Measurements from ENCODE around the gene MROH9. TPM values are rescaled to one million over a fixed set of nuclear protein-coding genes. Genes with fewer than 3 reads are reported as not detected.
"Not testable (repeated sequence)": the region's sequence is repeated elsewhere in the genome, so short reads cannot be mapped to it uniquely, and the experiment has no call there.

The MROH9 gene
- total RNA-seq, 1 donor from 2014 or later: not detected

GRCh38 chr1:170893655-170894297 is 41.6 kb upstream of the MROH9 start:
- H3K4me1 Mint-ChIP-seq (ENCODE audit: low read depth): peaks cover 44% of the 10 kb centered on the region
- no peaks in the 10 kb centered on the region for H3K36me3 Mint-ChIP-seq (ENCODE audit: low read depth)
- no peak overlapping the region for H3K27ac Mint-ChIP-seq (ENCODE audit: unreplicated experiment)
- H3K4me3 Mint-ChIP-seq (ENCODE audit: unreplicated experiment): no peak overlapping the region
- H3K27me3 Mint-ChIP-seq (ENCODE audit: low read depth): no peaks in the 10 kb centered on the region
- no peak for TF ChIP-seq CTCF (IDR thresholded peaks at IDR 0.05)
- H3K9me3 Mint-ChIP-seq (ENCODE audit: low read depth): no peaks in the 10 kb centered on the region
- no peak for DNase-seq (ENCODE audit: low spot score)

DNA sequence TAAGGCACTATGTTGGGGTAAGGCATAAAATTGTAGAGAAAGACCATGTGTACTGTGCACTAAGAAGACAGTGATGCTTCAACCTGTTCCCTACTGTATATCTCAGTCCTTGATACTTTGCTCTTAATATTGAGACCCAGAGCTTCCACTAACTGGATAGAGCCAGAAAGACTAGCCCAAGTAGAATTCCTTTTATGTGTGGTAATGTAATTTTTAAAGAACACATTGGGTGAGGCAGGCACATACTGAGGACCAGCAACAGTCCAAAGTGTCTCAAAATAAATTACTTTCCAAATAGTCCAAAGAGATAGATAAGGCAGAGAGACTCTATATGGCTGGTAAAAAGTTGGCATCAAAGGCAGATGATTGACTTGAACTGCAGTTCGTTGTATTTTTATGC is 31.4 kb upstream of the MROH9 start:
- peak overlapping the region; percentile 67 for H3K27ac Mint-ChIP-seq (ENCODE audit: unreplicated experiment)
- peaks cover 34% of the 10 kb centered on the region for H3K4me1 Mint-ChIP-seq (ENCODE audit: low read depth)
- H3K36me3 Mint-ChIP-seq (ENCODE audit: low read depth): no peaks in the 10 kb centered on the region
- TF ChIP-seq CTCF (IDR thresholded peaks at IDR 0.05): no peak
- H3K9me3 Mint-ChIP-seq (ENCODE audit: low read depth): peaks cover 2% of the 10 kb centered on the region
- no peaks in the 10 kb centered on the region for H3K27me3 Mint-ChIP-seq (ENCODE audit: low read depth)
- DNase-seq (ENCODE audit: low spot score): no peak
- H3K4me3 Mint-ChIP-seq (ENCODE audit: unreplicated experiment): no peak overlapping the region

GRCh38 chr1:170908942-170909341 is 26.4 kb upstream of the MROH9 start:
- peaks cover 4% of the 10 kb centered on the region for H3K9me3 Mint-ChIP-seq (ENCODE audit: low read depth)
- H3K4me1 Mint-ChIP-seq (ENCODE audit: low read depth): peaks cover 44% of the 10 kb centered on the region
- no peak overlapping the region for H3K4me3 Mint-ChIP-seq (ENCODE audit: unreplicated experiment)
- H3K27me3 Mint-ChIP-seq (ENCODE audit: low read depth): no peaks in the 10 kb centered on the region
- no peak for TF ChIP-seq CTCF (IDR thresholded peaks at IDR 0.05)
- DNase-seq (ENCODE audit: low spot score): no peak
- H3K27ac Mint-ChIP-seq (ENCODE audit: unreplicated experiment): peak overlapping the region; percentile 49
- H3K36me3 Mint-ChIP-seq (ENCODE audit: low read depth): no peaks in the 10 kb centered on the region

GRCh38 chr1:170910273-170910672 is 25.1 kb upstream of the MROH9 start:
- peaks cover 32% of the 10 kb centered on the region for H3K4me1 Mint-ChIP-seq (ENCODE audit: low read depth)
- DNase-seq (ENCODE audit: low spot score): no peak
- H3K27ac Mint-ChIP-seq (ENCODE audit: unreplicated experiment): peak overlapping the region; percentile 53
- peaks cover 4% of the 10 kb centered on the region for H3K9me3 Mint-ChIP-seq (ENCODE audit: low read depth)
- no peak for TF ChIP-seq CTCF (IDR thresholded peaks at IDR 0.05)
- no peaks in the 10 kb centered on the region for H3K27me3 Mint-ChIP-seq (ENCODE audit: low read depth)
- H3K4me3 Mint-ChIP-seq (ENCODE audit: unreplicated experiment): no peak overlapping the region
- H3K36me3 Mint-ChIP-seq (ENCODE audit: low read depth): no peaks in the 10 kb centered on the region

- peaks cover 20% of the 10 kb centered on the region for H3K36me3 Mint-ChIP-seq (ENCODE audit: low read depth)
- no peak overlapping the region for H3K4me3 Mint-ChIP-seq (ENCODE audit: unreplicated experiment)
- no peaks in the 10 kb centered on the region for H3K4me1 Mint-ChIP-seq (ENCODE audit: low read depth)
- DNase-seq (ENCODE audit: low spot score): no peak
- H3K9me3 Mint-ChIP-seq (ENCODE audit: low read depth): peaks cover 34% of the 10 kb centered on the region
- H3K27me3 Mint-ChIP-seq (ENCODE audit: low read depth): no peaks in the 10 kb centered on the region
- H3K27ac Mint-ChIP-seq (ENCODE audit: unreplicated experiment): no peak overlapping the region
- no peak for TF ChIP-seq CTCF (IDR thresholded peaks at IDR 0.05)
These were observed 18.0 kb upstream of the MROH9 start for GRCh38 chr1:170917373-170917772.

DNA sequence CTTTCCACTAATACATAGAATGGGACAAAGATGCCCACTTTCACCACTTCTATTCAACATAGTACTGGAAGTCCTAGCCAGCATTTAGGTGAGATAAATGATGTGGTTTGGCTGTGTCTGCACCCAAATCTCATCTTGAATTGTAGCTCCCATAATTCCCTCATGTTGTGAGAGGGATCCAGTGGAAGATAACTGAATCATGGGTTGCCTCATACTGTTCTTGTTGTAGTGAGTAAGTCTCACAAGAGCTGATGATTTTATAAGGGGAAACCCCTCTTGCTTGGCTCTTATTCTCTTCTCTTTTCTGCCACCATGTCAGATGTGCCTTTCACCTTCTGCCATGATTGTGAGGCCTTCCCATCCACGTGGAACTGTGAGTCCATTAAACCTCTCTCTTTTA is 10.7 kb upstream of the MROH9 start:
- H3K27ac Mint-ChIP-seq (ENCODE audit: unreplicated experiment); DNase-seq (ENCODE audit: low spot score); H3K27me3 Mint-ChIP-seq (ENCODE audit: low read depth); H3K4me3 Mint-ChIP-seq (ENCODE audit: unreplicated experiment): not testable (repeated sequence)
- Mint-ChIP-seq H3K4me1 (ENCODE audit: low read depth) (peaks cover 17% of the 10 kb centered on the region), H3K9me3 (ENCODE audit: low read depth) (peaks cover 38% of the 10 kb centered on the region), H3K36me3 (ENCODE audit: low read depth) (peaks cover 17% of the 10 kb centered on the region)

Data from chondrocyte (in vitro differentiated cells).